GM19397 (cell line): ENCODE measurements around the gene AK9.
"Not testable (repeated sequence)": the region's sequence is repeated elsewhere in the genome, so short reads cannot be mapped to it uniquely, and the experiment has no call there.

Source experiments
- ATAC-seq: cut with Tn5 transposase; IDR thresholded peaks from one replicate; pipeline ENCODE4 v1.9.1; 2021; ENCODE audit warnings: mild to moderate bottlenecking, moderate library complexity; ENCODE audit not compliant: unreplicated experiment

The AK9 gene

GRCh38 chr6:109461733-109462526, 229.1 kb downstream of the AK9 start:
- ATAC-seq: no peak

GRCh38 chr6:109461205-109461604, 229.8 kb downstream of the AK9 start:
- not testable (repeated sequence) for ATAC-seq

GRCh38 chr6:109460161-109460829, 230.7 kb downstream of the AK9 start:
- ATAC-seq: no peak

GRCh38 chr6:109458774-109459531, 232.0 kb downstream of the AK9 start:
- ATAC-seq: no peak

GRCh38 chr6:109457562-109457996, 233.4 kb downstream of the AK9 start:
- no peak for ATAC-seq

GRCh38 chr6:109456710-109457561, 234.1 kb downstream of the AK9 start:
- ATAC-seq: no peak

GRCh38 chr6:109456111-109456583, 234.9 kb downstream of the AK9 start:
- no peak for ATAC-seq

GRCh38 chr6:109455437-109456110, 235.4 kb downstream of the AK9 start, which contains the start of gene MICAL1:
TSS of gene MICAL1 (minus strand) at chr6:109455772. CDS start at chr6:109454196, 1,576 bp downstream.
- peak; percentile 60 for ATAC-seq

- ATAC-seq: peak; percentile 28
Observed at GRCh38 chr6:109454496-109455436, 236.2 kb downstream of the AK9 start.

- ATAC-seq: no peak
Observed at GRCh38 chr6:109453594-109454495, 237.2 kb downstream of the AK9 start.

GRCh38 chr6:109453156-109453555, 237.8 kb downstream of the AK9 start:
- no peak for ATAC-seq

GRCh38 chr6:109452181-109452580, 238.8 kb downstream of the AK9 start:
- no peak for ATAC-seq

GRCh38 chr6:109451376-109451775, 239.6 kb downstream of the AK9 start:
- no peak for ATAC-seq

GRCh38 chr6:109450801-109451200, 240.2 kb downstream of the AK9 start:
- no peak for ATAC-seq

GRCh38 chr6:109449795-109450673, 241.0 kb downstream of the AK9 start:
- ATAC-seq: no peak

- ATAC-seq: no peak
Observed at GRCh38 chr6:109449064-109449794, 241.8 kb downstream of the AK9 start.
